Smooth muscle cell (in vitro differentiated cells): ENCODE results near the gene ZSWIM6. TPM values are rescaled to one million over a fixed set of nuclear protein-coding genes. Genes with fewer than 3 reads are reported as not detected.

Experiments used
- DNase-seq: peaks from one replicate; lab custom pipeline; 2025; ENCODE audit not compliant: unreplicated experiment; lab: John Stamatoyannopoulos, UW
- H2AFZ ChIP-seq: fragments of 200-600 bp; sonication (generic); 2 replicates; pipeline ENCODE4 v1.6.0; 2016; ENCODE audit warnings: antibody characterized with exemption, low read depth, mild to moderate bottlenecking
- H3F3A ChIP-seq: fragments of 200-600 bp; sonication (generic); 2 replicates; pipeline ENCODE4 v1.6.0; 2017; ENCODE audit warnings: antibody characterized with exemption, low read depth
- H3K27ac ChIP-seq: fragments of 200-600 bp; sonication (generic); 2 replicates; pipeline ENCODE4 v1.5.1; 2016; ENCODE audit warnings: low read depth, mild to moderate bottlenecking
- H3K27me3 ChIP-seq: fragments of 200-600 bp; sonication (generic); 2 replicates; pipeline ENCODE4 v1.6.1; 2016; ENCODE audit warnings: low read depth, mild to moderate bottlenecking
- H3K36me3 ChIP-seq: fragments of 200-600 bp; sonication (generic); 2 replicates; pipeline ENCODE4 v1.5.1; 2016; ENCODE audit warnings: low read depth
- H3K4me1 ChIP-seq: fragments of 200-600 bp; sonication (generic); 2 replicates; pipeline ENCODE4 v1.5.1; 2016; ENCODE audit warnings: low read depth
- H3K4me2 ChIP-seq: fragments of 200-600 bp; sonication (generic); 2 replicates; pipeline ENCODE4 v1.6.0; 2016; ENCODE audit warnings: mild to moderate bottlenecking
- H3K4me3 ChIP-seq: fragments of 200-600 bp; sonication (generic); 2 replicates; pipeline ENCODE4 v1.5.1; 2016; ENCODE audit warnings: mild to moderate bottlenecking
- H3K79me2 ChIP-seq: fragments of 200-600 bp; sonication (generic); 2 replicates; pipeline ENCODE4 v1.6.0; 2016; ENCODE audit warnings: low read depth, mild to moderate bottlenecking
- H3K9ac ChIP-seq: fragments of 200-600 bp; sonication (generic); 2 replicates; pipeline ENCODE4 v1.6.0; 2016; ENCODE audit warnings: low read depth
- H3K9me3 ChIP-seq: fragments of 200-600 bp; sonication (generic); replicated peaks from 2 replicates; pipeline ENCODE4 v1.5.1; 2016; ENCODE audit warnings: low read depth
- H4K20me1 ChIP-seq: fragments of 200-600 bp; sonication (generic); 2 replicates; pipeline ENCODE4 v1.6.0; 2016; ENCODE audit warnings: low read depth
- CTCF ChIP-seq: fragments of 200-600 bp; sonication (generic); IDR thresholded peaks from 2 replicates; pipeline ENCODE4 v1.5.1; 2017; ENCODE audit warnings: borderline replicate concordance, mild to moderate bottlenecking, antibody characterized with exemption; ENCODE audit not compliant: insufficient read depth, poor library complexity, severe bottlenecking
- WGBS: methylation state at CpG from one replicate; pipeline ENCODE4 v1.1.7; 2016; ENCODE audit warnings: low lambda C conversion rate; 5-methylcytosine and 5-hydroxymethylcytosine counted together
- polyA plus RNA-seq: library from polyadenylated mRNA; unstranded; fragments of >200 nt; fragmentation: Nextera tagmentation; extraction: Ambion mirVana; gene quantifications from 2 replicates; pipeline ENCODE4 v1.2.1, GENCODE V29; 2016
- total RNA-seq: library from RNA; depleted of rRNA; stranded (reverse); fragments of >200 nt; gene quantifications from 2 replicates; pipeline ENCODE4 v1.2.3, GENCODE V29; 2014

ZSWIM6 gene
- total and polyA plus RNA-seq, 2 experiments from 2014 or later, result 9.1 to 25.5 TPM

- Histone ChIP-seq H3K9me3 (no peaks in the 10 kb centered on the region), H3K4me2 (no peak overlapping the region), H3K79me2 (no peaks in the 10 kb centered on the region), H3K27me3 (no peaks in the 10 kb centered on the region), H3K36me3 (no peaks in the 10 kb centered on the region), H4K20me1 (no peaks in the 10 kb centered on the region), H3K4me1 (no peaks in the 10 kb centered on the region), H3K9ac (no peak overlapping the region), H2AFZ (no peak overlapping the region), H3F3A (no peaks in the 10 kb centered on the region), H3K27ac (no peak overlapping the region), H3K4me3 (no peak overlapping the region)
- no peak for DNase-seq
- WGBS, result 74% methylated on average over 8 of the region's 8 CpGs
- TF ChIP-seq CTCF, result no peak
Measured at GRCh38 chr5:61569353-61569752, 237.3 kb downstream of the ZSWIM6 start.

- WGBS, result 94% methylated on average over 5 of the region's 5 CpGs
- Histone ChIP-seq H3K9ac (no peak overlapping the region), H4K20me1 (no peaks in the 10 kb centered on the region)
Measured at GRCh38 chr5:61570767-61571166, 238.7 kb downstream of the ZSWIM6 start.

GRCh38 chr5:61572959-61573358, 240.9 kb downstream of the ZSWIM6 start:
- Histone ChIP-seq H3K4me1 (peaks cover 4% of the 10 kb centered on the region), H3K27ac (no peak overlapping the region), H3K4me2 (no peak overlapping the region), H3K4me3 (no peak overlapping the region), H3F3A (no peaks in the 10 kb centered on the region), H3K9ac (no peak overlapping the region), H3K27me3 (no peaks in the 10 kb centered on the region), H4K20me1 (no peaks in the 10 kb centered on the region), H3K79me2 (no peaks in the 10 kb centered on the region), H2AFZ (no peak overlapping the region), H3K9me3 (no peaks in the 10 kb centered on the region), H3K36me3 (no peaks in the 10 kb centered on the region)
- no peak for DNase-seq
- WGBS, result 89% methylated on average over 5 of the region's 5 CpGs
- no peak for TF ChIP-seq CTCF

More at GRCh38 chr5:61570767-61571166, 238.7 kb downstream of the ZSWIM6 start:
- Histone ChIP-seq H3K36me3 (no peaks in the 10 kb centered on the region), H3K79me2 (no peaks in the 10 kb centered on the region), H3K4me3 (no peak overlapping the region), H3F3A (no peaks in the 10 kb centered on the region), H3K4me2 (no peak overlapping the region), H2AFZ (no peak overlapping the region), H3K9me3 (no peaks in the 10 kb centered on the region), H3K27me3 (no peaks in the 10 kb centered on the region), H3K27ac (no peak overlapping the region), H3K4me1 (peaks cover 4% of the 10 kb centered on the region)
- no peak for DNase-seq
- TF ChIP-seq CTCF, result no peak

DNA sequence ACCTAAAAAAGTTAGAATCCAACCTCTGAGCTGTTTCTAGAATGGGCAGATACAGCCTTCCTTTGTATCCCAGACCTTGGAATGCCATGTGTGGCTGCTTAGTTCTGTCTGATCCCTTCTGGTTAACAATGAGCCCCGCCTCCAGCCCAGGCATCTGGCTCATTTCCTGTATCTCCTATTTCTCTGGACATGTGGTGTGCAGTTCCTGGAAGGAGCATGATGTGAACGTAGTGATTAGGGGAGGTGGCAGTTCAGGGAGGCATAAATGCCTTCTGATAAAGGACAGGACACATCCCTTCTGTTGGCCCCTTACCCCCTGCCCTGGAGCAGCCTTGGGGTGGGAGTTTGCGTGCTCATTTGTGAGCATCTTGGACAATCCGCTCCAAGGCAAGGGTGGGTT, 243.0 kb downstream of the ZSWIM6 start:
- Histone ChIP-seq H3F3A (no peaks in the 10 kb centered on the region), H3K27me3 (no peaks in the 10 kb centered on the region), H2AFZ (peak overlapping the region; percentile 59), H3K9ac (no peak overlapping the region), H3K79me2 (no peaks in the 10 kb centered on the region), H3K4me2 (no peak overlapping the region), H3K4me3 (no peak overlapping the region), H3K27ac (peak overlapping the region; percentile 31), H4K20me1 (no peaks in the 10 kb centered on the region), H3K36me3 (no peaks in the 10 kb centered on the region), H3K4me1 (peaks cover 4% of the 10 kb centered on the region), H3K9me3 (no peaks in the 10 kb centered on the region)
- no peak for DNase-seq
- no peak for TF ChIP-seq CTCF
- whole genome bisulfite sequencing, result 68% methylated on average over 4 of the region's 4 CpGs
